PFSK-1 (cell line): Measurements from ENCODE around the gene SHH.

Source experiments
- POLR2AphosphoS5 ChIP-seq: IDR thresholded peaks from 2 replicates; pipeline ENCODE4 v1.6.1; 2012; ENCODE audit warnings: low read depth, mild to moderate bottlenecking, control low read depth, low read length, moderate library complexity
- TAF1 ChIP-seq: IDR thresholded peaks from 2 replicates; pipeline ENCODE4 v1.6.1; 2012; ENCODE audit warnings: low read length, control low read depth, borderline replicate concordance; ENCODE audit not compliant: insufficient read depth

GRCh38 chr7:155814316-155815276 lies 2.3 kb upstream of the SHH start:
- TF ChIP-seq TAF1 (no peak), POLR2AphosphoS5 (no peak)
